Measurements from ENCODE around the gene COBL. TPM values are rescaled to one million over a fixed set of nuclear protein-coding genes. Genes with fewer than 3 reads are reported as not detected.
A peak's percentile ranks its signal among the peaks of the same experiment; 100 is the strongest.

COBL gene
- total RNA-seq, 2 donors from 2014 or later: 66.1 to 75.7 TPM

DNA sequence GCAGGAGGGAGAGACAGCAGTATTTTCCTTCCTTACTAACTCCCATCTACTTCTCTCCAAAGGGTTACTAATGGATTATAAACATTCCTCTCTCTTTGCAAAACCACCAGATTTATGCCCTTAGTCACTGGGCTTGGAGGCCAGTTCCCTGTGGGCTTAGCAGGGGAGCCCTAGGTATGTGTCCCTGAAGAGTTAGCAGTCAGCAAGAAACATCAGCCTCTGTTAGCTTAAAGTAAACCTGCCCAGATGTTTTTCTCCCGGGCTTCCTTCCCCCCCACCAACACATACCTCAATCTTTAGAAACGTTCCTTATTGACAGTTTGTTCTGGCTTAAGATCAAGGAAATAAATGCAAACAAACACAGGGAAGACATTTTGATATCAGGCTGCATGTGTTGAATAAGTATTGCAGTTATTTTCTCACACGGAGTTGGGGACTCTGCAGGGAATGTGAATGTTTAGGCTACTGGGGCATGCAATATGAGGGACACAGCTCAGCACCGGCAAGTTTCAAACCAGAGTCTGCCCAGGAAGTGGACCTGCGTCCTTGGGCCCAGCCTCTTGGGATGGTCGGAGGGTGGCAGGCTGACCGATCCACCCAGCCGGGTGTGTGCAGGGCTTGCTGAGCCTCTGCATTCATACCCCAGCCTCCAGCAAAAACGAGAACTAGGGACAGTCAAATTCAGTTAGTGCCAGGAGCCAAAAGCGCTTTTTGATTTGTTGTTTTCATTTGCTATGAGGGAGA, 281.9 kb downstream of the COBL start:
- peak; percentile 78 for ATAC-seq

DNA sequence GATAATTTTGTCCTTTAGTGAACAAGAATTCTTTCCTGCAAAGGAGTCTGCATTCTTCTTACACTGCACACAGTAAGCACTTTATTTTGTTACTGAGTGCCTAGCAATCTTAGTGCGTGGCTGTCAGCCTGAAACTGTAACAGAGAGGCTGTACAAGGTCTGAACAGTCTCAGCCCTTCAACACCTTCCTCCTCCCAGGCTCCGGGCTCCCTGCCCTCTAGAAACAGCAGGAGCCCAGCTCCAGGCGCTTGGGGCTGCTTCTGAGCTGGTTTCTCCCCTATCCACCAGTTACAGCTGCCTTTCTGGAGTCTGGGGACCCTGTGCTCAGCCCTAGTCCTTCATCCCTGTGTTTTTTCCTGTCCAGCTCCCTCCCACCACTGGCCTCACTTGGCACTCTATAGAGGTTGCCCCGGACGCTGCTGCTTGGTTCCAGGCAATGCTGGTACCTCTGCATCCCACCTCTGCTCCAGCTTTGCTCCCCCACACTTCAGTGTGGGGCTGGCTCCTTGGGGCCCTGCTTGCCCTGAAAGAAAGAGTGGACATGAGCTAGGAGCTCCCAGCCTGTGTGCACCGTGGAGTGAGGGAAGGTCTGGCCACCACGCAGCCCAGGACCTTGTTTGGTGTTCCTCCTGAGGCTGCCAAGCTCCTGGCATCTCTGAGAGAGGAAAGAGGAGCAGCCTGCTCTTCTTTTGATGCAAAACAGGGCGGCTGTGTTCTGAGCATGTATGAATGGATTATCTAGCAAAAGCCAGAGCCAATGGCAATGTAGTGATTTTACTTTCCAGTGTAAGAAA, 282.7 kb downstream of the COBL start:
- intact Hi-C loops (cut with DNase I, micrococcal nuclease): no loop called here
- peak in 1 of 2 donors; percentile 39 for DNase-seq
- ATAC-seq: peak; percentile 15

More for the DNA sequence above, 281.9 kb downstream of the COBL start:
- no peak for DNase-seq
- intact Hi-C loops (cut with DNase I, micrococcal nuclease): no loop called here

DNA sequence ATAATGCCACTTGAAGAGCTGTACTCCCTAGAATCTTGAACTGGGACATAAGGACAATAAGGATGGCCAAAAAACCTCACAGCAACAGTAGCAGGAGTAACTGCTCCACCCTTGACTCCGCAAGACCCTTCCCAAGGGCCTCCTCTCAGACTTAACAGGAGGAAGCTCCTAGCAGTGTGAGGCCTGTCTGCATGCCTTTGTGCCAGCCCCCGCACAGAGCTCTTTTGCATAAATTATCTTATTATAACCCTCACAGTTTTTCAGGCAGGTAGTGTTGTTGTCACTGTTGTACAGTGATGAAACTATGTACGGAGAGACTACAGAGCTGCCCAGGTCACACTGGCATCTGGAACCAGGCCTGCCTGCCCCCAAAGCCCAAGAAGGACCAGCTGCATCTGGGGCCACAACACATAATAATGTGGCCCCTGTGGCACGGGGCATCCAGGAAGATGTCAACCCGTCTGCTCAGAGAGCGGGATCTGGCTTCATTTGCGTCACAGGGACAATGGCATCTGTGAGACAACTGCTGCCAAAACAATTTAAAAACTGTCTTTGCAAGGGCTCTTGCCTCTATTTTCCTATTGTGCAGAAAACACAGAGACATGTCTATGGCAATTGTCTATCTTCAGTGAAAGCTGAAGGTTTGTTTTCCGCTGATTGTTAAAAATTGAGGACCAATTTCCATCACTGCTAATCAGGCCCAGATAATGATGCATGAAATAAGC, 284.7 kb downstream of the COBL start:
- DNase-seq (no peak), ATAC-seq (no peak)
- intact Hi-C loops (cut with DNase I, micrococcal nuclease): no loop called here

DNA sequence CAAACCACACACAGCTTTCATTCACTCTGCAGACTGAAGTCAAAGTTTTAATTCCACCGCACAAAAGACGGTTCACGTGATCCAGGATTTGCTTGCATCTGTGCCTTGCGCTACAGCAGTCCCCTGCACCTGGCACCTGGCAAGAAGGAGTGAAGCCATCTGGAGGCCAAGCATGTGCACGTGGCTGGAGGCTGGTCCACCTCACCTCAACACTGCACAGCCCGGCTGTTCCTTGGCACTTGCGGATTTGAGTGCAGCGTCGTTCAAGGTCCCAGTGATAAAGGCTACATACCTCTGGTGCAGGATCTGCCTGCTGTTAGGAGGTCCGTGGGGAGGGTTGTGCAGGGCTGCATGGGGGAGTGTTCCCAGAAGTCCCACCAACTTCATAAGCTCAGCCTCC, 285.4 kb downstream of the COBL start:
- DNase-seq: no peak

DNA sequence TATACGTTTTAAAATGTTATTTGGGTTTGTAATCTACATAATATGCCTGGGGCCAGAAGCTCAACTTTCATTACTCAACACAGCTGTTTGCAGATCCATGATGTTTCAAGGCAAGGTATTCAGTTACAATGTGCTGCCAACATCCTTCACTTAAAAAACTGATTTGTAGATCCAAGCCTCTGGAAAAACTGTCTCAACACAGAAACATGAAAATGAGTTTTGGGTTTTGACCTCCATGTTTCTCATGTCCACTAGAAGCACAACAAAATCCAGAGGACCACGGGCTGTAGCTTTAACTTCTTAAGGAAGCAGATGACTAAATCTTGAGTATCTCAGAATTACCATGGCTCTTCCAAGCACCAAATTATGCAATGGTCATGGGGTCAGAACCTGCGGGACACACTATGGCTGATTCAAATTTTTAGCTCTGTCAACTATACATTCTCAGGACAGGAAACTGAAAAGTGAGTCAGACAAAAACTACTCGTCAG, 286.9 kb downstream of the COBL start:
- ATAC-seq (no peak), DNase-seq (no peak)
- intact Hi-C loops (cut with DNase I, micrococcal nuclease): no loop called here

More for the DNA sequence above, 285.4 kb downstream of the COBL start:
- intact Hi-C loops (cut with DNase I, micrococcal nuclease): no loop called here
- ATAC-seq: no peak

DNA sequence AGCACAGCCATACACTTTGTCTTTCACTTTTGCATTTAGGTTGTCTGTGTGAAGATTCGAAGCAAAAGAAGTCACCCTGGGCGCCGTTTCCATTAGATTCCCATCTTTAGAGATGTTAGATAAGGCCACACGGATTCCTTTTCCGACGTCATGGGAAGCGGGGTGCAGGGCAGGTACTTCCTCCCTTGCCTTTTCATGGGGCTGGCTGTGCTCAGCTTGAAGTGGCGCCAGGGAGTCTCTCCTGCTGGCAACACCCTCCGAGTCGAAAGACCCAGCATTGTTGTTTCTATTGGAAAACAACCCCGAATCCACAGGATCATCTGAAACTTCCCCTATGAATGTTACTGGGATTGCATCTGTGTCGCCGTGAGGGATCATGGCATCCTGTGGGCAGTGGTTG, 287.5 kb downstream of the COBL start:
- DNase-seq (no peak), ATAC-seq (no peak)
- intact Hi-C loops (cut with DNase I, micrococcal nuclease): no loop called here

DNA sequence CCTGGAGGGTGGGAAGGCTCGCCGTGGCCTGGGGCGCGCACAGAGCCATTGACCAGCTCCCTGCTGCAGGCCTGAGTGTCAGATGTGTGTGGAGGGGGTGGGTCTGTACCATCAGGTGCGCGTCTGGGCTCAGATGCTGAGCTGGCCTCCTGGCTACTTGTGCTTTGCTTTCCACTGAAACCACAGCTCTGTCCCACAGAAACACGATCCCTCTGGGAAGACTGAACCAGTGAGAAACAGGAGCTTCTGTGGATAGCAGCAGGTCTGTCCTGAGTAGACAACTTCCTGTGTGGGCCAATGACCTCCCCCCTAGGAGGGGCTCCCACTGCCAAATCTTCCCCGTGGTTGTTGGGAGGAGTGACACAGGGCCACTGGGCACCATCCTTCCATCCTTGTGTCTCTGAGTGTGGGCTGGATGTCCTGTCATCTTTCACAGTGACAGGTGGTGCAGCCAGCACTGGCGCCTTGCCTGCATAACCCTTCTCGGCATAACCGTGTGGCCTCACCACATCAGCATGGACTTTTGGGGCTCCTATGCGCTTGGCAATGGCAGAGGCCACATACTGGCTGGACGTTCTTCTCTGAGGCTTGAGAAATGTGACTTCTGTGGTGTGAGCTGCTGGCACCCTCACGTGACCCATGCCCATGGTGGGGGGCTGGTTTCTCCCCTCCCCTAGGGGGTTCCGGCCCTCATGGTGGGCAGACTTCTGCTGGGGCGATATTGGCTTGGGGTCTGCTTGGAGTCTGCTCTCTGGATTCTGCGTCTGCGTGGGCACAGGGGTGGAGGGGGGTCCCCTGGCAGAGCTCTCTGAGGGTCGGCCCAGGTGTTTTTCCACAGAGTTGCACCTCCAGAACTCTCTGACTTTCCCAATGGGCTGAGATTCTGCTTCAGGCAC, 288.4 kb downstream of the COBL start:
- intact Hi-C loops (cut with DNase I, micrococcal nuclease): no loop called here
- DNase-seq: no peak
- ATAC-seq: no peak

DNA sequence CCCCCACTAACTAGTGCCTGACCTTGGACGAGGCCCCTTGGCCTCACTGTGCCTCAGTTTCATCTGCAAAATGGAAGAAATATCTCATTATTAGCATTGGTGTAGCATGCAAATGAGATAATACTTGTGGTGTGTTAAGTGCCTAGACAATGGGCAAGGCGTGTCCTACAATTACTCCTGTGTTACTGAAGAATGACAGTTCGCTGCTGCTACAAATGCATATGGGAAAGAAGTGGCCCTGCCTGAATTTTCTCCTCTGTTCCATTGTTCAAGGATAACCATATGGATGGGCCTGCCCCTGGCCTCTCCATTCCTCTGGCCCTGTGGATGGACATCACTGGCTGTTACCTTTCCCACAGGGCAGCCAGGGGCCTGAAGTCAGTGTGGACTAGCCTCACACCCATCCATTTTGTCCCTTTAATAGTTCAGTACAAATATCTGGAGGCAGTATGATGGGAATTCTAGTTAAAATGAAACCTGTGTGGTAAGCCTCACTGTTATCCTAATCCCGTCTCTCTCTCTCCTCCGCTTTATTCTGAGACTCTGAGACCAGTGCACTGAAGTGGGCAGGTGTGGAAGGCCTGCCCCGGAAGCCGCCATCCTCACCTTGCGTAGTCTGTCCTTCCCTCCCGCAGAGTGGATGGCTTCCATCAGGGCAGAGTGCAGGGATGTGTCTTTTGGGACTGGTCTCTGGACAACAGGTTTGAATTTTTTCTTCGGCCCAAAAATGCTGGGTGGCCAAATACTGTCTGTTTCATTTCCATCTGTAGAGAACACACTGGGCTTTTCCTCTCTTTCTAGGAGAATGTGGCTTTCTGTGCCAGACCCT, 289.3 kb downstream of the COBL start:
- DNase-seq: no peak
- no peak for ATAC-seq
- intact Hi-C loops (cut with DNase I, micrococcal nuclease): no loop called here

DNA sequence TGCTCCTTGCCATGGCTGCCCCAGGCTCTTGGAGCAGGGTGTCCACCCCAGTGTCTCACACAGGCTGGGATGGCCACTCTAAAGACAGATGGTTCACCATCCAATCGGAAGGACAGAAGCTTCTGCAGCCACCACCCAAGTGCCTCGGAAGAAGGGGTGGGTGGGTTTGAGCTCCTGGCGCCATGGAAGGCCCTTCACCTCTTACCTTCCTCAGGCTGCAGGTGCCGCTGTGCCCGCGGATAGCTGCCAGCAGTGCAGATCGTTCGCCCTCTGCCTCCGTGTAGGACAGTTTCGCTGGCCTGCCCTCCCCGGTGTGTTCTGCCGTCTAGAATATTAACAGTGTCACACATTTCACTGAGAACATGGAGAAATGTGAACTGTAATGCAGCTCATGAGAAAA, 290.3 kb downstream of the COBL start:
- intact Hi-C loops (cut with DNase I, micrococcal nuclease): no loop called here
- ATAC-seq (no peak), DNase-seq (no peak)

DNA sequence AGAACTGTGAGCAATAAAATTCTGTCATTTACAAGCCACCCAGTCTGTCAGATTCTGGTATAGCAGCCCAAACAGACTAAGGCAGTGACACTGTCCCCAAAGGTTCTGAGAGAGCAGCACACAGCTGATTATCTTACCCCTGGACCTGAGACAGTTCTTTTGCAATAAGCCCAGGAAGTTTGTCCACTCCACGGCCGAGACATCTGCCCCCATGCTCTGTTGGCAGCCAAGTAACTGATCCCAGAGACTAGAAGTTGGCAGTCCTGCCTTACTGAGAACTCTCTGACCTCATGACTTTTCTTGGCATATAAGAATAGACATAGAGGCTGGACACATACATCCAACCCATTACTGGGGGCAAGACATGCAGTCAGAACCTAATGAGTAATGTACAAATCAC, 290.9 kb downstream of the COBL start:
- ATAC-seq: no peak
- intact Hi-C loops (cut with DNase I, micrococcal nuclease): no loop called here
- no peak for DNase-seq

DNA sequence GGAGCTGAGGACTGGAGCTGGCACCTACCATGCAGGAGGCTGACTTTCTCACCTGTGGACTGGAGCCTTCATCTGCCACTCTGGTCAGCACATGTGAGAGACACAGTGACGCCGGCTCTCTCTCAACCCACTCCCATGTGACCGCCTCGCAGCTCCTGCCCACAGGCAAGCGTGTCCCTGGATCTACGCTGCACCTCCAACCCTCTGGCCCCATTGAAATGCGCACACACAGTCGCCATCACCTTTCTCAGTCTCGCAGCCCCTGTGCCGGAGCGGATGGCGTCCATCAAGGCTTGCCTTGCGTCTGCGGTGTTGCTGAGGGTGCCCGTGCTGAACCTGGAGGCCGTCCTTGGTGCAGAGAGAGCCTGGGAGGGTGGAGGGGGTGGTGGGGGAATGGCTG, 291.7 kb downstream of the COBL start:
- intact Hi-C loops (cut with DNase I, micrococcal nuclease): no loop called here
- DNase-seq (no peak), ATAC-seq (no peak)

DNA sequence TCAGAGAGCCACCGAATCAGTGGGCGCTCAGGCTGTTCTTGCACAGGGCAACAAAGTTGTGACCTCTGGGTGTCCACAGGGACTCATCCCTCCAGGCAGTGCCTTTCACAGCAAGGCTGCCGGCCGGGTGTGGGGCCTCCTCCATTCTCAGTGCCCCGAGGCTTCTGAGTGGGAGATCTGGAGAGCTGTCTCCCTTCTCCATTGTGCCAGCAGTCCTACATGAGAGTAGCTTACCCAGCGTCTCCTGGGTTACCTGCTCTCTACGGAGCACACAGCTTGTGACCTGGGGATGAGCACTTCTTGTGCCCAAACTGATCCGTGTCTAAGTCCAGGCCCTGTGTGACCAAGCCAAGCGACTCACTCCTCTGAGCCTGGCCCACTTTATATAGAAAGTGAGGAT, 293.1 kb downstream of the COBL start:
- no peak for DNase-seq
- no peak for ATAC-seq
- intact Hi-C loops (cut with DNase I, micrococcal nuclease): no loop called here

DNA sequence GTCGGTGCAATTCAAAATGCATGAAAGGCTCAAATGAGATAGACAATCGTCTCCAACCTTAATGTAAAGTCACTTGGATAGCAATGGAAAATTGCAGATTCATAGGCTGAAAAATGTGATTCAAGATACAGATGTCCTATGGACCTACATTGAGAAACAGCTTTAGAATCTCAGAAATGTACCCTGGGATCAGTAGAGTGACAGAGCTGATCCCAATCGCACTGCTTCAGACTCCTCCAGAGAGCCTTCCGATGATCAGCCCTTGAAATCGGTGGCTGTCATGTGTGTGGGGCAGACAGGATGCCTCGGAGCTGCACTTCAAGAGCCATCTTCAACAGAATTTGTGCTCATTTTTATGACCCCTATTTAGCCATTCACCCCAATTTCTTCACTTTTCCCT, 293.8 kb downstream of the COBL start:
- DNase-seq (no peak), ATAC-seq (no peak)
- intact Hi-C loops (cut with DNase I, micrococcal nuclease): no loop called here

DNA sequence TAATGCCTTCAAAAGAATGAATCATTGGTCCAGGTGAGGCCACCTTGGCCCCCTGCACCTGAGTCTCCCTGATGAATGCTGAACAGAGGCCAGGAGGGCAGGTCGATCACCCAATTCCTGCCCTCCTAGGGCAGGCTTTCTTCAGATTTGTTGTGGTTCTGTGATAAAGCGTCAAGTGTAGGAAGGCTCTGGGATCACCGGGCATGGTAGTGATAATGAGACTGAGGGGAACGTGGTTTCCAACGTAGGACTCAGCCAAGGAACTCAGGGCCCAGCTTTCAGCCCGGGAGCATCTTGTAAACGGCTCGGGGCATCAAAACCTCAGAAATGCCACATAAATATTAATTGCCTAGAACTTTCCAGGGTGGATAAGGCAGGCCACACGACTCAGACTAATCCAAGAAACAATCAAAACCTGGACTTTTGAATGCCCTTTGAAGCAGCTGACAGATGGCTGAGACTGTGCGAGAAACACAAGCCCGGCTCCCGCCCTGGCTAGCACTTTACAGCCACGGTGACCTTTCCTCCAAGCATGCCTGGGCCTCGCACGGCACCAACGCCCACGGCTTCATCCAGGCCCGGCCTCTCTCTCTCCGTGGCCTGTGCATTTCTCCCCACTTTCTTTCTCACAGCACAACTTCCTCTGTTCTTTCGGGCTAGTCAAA, 294.6 kb downstream of the COBL start:
- intact Hi-C loops (cut with DNase I, micrococcal nuclease): no loop called here
- peak; percentile 28 for ATAC-seq
- DNase-seq: no peak

DNA sequence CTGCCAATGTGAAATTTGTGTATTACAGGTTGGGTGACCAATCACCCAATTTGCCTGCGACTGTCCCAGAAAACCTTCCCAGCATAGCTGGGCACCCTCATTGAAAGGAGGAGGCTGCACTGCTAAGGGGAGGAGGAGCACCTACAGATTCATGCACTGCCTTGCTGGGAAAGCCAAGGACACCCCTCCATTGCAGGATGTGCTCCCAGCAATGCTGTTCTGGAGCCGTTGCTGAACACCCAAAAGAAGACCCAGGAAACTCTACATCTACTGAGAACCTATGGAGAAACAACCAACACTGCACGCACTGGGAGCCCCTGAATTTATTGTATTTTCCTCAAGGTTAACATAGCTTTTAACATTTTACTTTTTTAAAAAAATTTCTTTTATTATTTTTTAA, 295.7 kb downstream of the COBL start:
- intact Hi-C loops (cut with DNase I, micrococcal nuclease): no loop called here
- DNase-seq (no peak), ATAC-seq (no peak)

DNA sequence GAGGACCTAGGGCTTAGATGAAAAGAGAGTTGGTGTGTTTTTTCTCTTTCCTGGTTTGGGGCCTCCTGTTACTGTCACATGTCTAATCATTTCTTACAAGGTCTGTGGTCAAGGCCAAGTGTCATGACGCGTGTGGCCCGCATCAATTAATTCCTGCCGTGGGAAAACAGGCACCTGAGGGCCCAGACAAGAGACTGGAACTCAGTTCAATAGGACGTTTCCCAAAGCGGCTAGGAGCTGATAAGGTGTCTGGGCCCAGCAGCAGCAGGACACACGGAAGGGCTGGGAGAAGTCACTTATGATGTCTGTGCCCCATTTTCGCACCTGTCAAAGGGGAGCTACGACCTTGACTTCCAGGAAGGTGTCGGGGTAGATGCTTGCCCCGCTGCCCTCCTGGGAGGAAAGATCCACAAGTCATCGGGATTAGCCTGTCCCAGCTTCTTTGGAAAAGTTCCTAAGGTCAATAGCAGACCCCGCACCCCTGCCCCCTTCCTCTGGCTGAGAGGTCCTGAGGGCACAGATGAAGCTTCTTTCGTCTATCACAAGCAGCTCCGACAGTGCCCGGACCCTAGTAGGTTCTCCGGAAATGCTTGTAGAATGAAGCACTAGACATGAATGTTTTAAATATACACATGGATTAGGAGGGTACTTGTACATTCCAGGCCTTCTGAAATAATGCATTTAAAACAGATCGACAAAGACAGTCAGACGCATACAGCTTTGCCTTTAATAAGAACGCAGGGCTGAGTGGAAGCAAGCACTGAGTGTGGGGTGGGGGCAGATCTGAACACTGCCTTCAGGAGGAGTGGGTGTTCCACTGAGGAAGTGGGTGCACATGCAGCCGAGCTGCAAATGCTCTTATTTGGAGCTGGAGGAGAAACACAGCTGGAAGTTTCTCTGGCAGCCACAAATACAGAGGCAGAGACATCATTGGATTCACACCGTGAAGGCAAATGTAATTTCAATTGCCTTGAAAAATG, 296.4 kb downstream of the COBL start:
- intact Hi-C loops (cut with DNase I, micrococcal nuclease): no loop called here
- no peak for ATAC-seq
- no peak for DNase-seq

Data from left colon (tissue), 2 donors.